CD4-positive, alpha-beta memory T cell (primary cell): ENCODE measurements around the gene TOPBP1. TPM values are rescaled to one million over a fixed set of nuclear protein-coding genes. Genes with fewer than 3 reads are reported as not detected.
A peak's percentile ranks its signal among the peaks of the same experiment; 100 is the strongest.

Experiments
- CTCF ChIA-PET: fragments of 350-600 bp; sonication (Branson Sonifier 250); formaldehyde crosslinking; loops from one replicate; lab custom pipeline; 2021; ENCODE audit warnings: inconsistent platforms; ENCODE audit not compliant: partially characterized antibody; lab: Charles Lee
- POLR2A ChIA-PET: fragments of 350-600 bp; sonication (Branson Sonifier 250); formaldehyde crosslinking; loops from one replicate; lab custom pipeline; 2021; ENCODE audit not compliant: partially characterized antibody; lab: Charles Lee
- DNase-seq, 5 donors: peaks; one replicate each; pipeline versions ENCODE4 v3.0.0 to v3.0.0-alpha.2; 2020 to 2022; ENCODE audit warnings: mixed read lengths in 1 of 5
- H3K27ac ChIP-seq: one replicate; pipeline ENCODE4 v1.7.0; 2013; ENCODE audit warnings: low read depth, low read length
- H3K27me3 ChIP-seq: 2 replicates; pipeline ENCODE4 v1.7.0; 2013; ENCODE audit warnings: mild to moderate bottlenecking, low read length, moderate library complexity; ENCODE audit not compliant: insufficient read depth
- H3K36me3 ChIP-seq: 2 replicates; pipeline ENCODE4 v1.7.0; 2013; ENCODE audit warnings: mild to moderate bottlenecking, low read length, moderate library complexity; ENCODE audit not compliant: insufficient read depth
- H3K4me1 ChIP-seq: 2 replicates; pipeline ENCODE4 v1.7.0; 2013; ENCODE audit warnings: mild to moderate bottlenecking, low read length, moderate library complexity; ENCODE audit not compliant: insufficient read depth
- H3K4me3 ChIP-seq, 2 donors: one replicate each; pipeline ENCODE4 v1.7.0; 2013; ENCODE audit warnings: low read length in 2 of 2, mild to moderate bottlenecking in 1 of 2
- H3K9me3 ChIP-seq, 2 donors: one replicate each; pipeline ENCODE4 v1.7.0; 2013; ENCODE audit warnings: low read length in 2 of 2, control low read depth in 1 of 2; ENCODE audit not compliant: control insufficient read depth in 1 of 2
- H3K27ac Mint-ChIP-seq, 7 donors: one replicate each; pipeline ENCODE4 v1.8.0; 2020 to 2021; ENCODE audit warnings: mixed read lengths in 7 of 7, mild to moderate bottlenecking in 6 of 7, inconsistent platforms in 3 of 7, moderate library complexity in 3 of 7
- H3K27me3 Mint-ChIP-seq, 2 donors: one replicate each; pipeline ENCODE4 v1.8.0; 2020 to 2021; ENCODE audit warnings: mixed read lengths in 2 of 2
- H3K36me3 Mint-ChIP-seq, 2 donors: one replicate each; pipeline ENCODE4 v1.8.0; 2020 to 2021; ENCODE audit warnings: mixed read lengths in 2 of 2, inconsistent platforms in 1 of 2, mild to moderate bottlenecking in 1 of 2
- H3K4me1 Mint-ChIP-seq, 4 donors: one replicate each; pipeline ENCODE4 v1.8.0; 2020 to 2021; ENCODE audit warnings: mixed read lengths in 4 of 4, mild to moderate bottlenecking in 1 of 4
- H3K4me3 Mint-ChIP-seq, 8 donors: one replicate each; pipeline ENCODE4 v1.8.0; 2020 to 2021; ENCODE audit warnings: mixed read lengths in 8 of 8, mild to moderate bottlenecking in 7 of 8, moderate library complexity in 6 of 8, inconsistent platforms in 3 of 8
- H3K9me3 Mint-ChIP-seq, 8 donors: one replicate each; pipeline ENCODE4 v1.8.0; 2020 to 2021; ENCODE audit warnings: mixed read lengths in 8 of 8, mild to moderate bottlenecking in 5 of 8, inconsistent platforms in 3 of 8, moderate library complexity in 1 of 8
- intact Hi-C: fragments of 100-400 bp; cut with micrococcal nuclease; formaldehyde crosslinking; loops from one replicate; pipeline ENCODE4 v1.15.1; 2023
- polyA plus RNA-seq, 2 donors: library from polyadenylated mRNA; unstranded; fragments of 300-500 nt; fragmentation: Illumina TruSeq; gene quantifications; one replicate each; pipeline ENCODE4 v1.2.3, GENCODE V29; 2021
- total RNA-seq, 2 experiments: library from RNA; stranded (reverse); gene quantifications; one replicate each; pipeline ENCODE4 v1.2.3, GENCODE V29; 2021

The TOPBP1 gene
- total RNA-seq (10 to 100 TPM; 42.0 to 43.2 TPM), polyA plus RNA-seq (10 to 100 TPM in 1 of 2 donors, 1 to 10 TPM in 1; 6.1 to 13.0 TPM)

DNA sequence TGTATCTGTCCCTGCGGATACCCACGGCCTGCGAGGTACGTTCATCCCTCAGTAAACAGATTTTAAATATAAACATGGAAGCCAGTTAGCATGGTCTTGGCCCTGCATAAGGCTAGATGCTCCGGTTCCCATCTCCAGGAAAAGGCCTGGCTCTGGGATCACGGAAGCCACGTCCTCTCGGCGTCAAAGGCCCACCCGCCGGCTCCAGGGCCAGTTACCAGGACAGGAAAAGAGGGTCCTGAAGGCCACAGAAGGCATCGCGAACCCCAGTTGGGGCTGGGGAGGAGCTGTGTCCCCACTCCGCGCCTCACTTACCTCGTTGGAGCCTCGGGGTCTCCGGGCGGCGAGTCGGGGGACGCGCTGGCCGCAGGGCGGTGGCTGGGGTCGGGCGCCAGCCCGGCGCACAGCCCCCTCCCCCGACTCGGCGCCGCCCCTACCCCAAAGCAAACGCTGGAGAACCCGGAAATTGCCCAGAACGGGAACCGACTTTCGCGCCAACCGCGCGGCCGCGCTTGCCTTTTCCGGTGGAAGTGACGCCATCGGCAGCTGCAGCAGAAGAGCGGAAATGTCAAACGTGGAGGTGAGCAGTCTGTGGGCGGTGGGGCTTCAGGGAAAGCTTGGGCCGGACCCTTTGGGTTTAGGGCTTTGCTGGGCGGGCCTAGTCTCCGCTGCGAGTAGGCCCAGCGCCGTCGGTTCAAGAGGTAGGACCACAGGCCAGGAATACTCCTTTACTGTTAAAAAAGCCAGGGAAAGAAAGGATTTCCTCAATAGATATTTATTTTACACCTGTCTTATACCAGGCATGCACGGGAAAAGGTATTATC, at the start of gene TOPBP1:
TOPBP1 (minus strand) TSS at position 488 of the 824 bp plus-strand sequence. CDS start 814 bp downstream, outside the sequence.
- intact Hi-C loops = loop anchor here (1.0 to 5.0 kb wide), 5 partner anchors 88 to 935 kb away; partner anchors contain the start of genes ANAPC13, CDV3, CEP63 and SRPRB
- H3K36me3 Mint-ChIP-seq = peaks cover 9 to 35% of the 10 kb centered on the region in 2 donors
- no peaks in the 10 kb centered on the region for H3K9me3 Mint-ChIP-seq
- H3K27ac Mint-ChIP-seq = peak within 1 kb of the TSS; percentile 98 to 99 (median 99)
- ChIA-PET POLR2A (interaction anchor here (1.3 to 2.9 kb wide), 3 partner anchors 87 to 171 kb away, joined by 5 to 16 read pairs (median 10); partner anchors contain the start of gene CDV3), CTCF (interaction anchor here (0.7 kb wide), 1 partner anchor 173 kb away, joined by 3 read pairs; no protein-coding TSS in a partner anchor)
- peaks cover under 1% of the 10 kb centered on the region for H3K36me3 ChIP-seq
- peak; percentile 81 to 90 (median 85) for DNase-seq
- no peaks in the 10 kb centered on the region for H3K9me3 ChIP-seq
- peaks cover 32% of the 10 kb centered on the region for H3K4me1 ChIP-seq
- H3K27me3 Mint-ChIP-seq = no peaks in the 10 kb centered on the region
- peak within 1 kb of the TSS; percentile 98 to 99 (median 98) for H3K4me3 Mint-ChIP-seq
- H3K27me3 ChIP-seq = no peaks in the 10 kb centered on the region
- peaks cover 29 to 52% (median 40%) of the 10 kb centered on the region in 4 donors for H3K4me1 Mint-ChIP-seq
- H3K4me3 ChIP-seq = peak within 1 kb of the TSS; percentile 78 to 99
- peak within 1 kb of the TSS; percentile 81 for H3K27ac ChIP-seq

GRCh38 chr3:133711013-133711412, 49.3 kb upstream of the TOPBP1 start:
- H3K9me3 Mint-ChIP-seq = peaks cover 0 to 2% (median 0%) of the 10 kb centered on the region in 8 donors
- no peaks in the 10 kb centered on the region for H3K36me3 Mint-ChIP-seq
- H3K27ac ChIP-seq = no peak overlapping the region
- CTCF ChIA-PET = no interaction called here
- no peaks in the 10 kb centered on the region for H3K9me3 ChIP-seq
- no peak overlapping the region for H3K27ac Mint-ChIP-seq
- no peak for DNase-seq
- no peak overlapping the region for H3K4me3 ChIP-seq
- H3K4me3 Mint-ChIP-seq = no peak overlapping the region
- no peaks in the 10 kb centered on the region for H3K4me1 Mint-ChIP-seq
- intact Hi-C loops = no loop called here
- H3K27me3 Mint-ChIP-seq = peaks cover 5 to 14% of the 10 kb centered on the region in 2 donors
- no peaks in the 10 kb centered on the region for H3K4me1 ChIP-seq
- H3K36me3 ChIP-seq = no peaks in the 10 kb centered on the region
- H3K27me3 ChIP-seq = no peaks in the 10 kb centered on the region
- POLR2A ChIA-PET = no interaction called here

GRCh38 chr3:133709139-133709750, 47.5 kb upstream of the TOPBP1 start:
- Histone ChIP-seq H3K27me3 (no peaks in the 10 kb centered on the region), H3K4me3 (no peak overlapping the region), H3K36me3 (no peaks in the 10 kb centered on the region), H3K27ac (no peak overlapping the region), H3K4me1 (no peaks in the 10 kb centered on the region), H3K9me3 (no peaks in the 10 kb centered on the region)
- Mint-ChIP-seq H3K4me3 (no peak overlapping the region), H3K27ac (no peak overlapping the region), H3K27me3 (peaks cover 7 to 14% of the 10 kb centered on the region in 2 donors), H3K4me1 (no peaks in the 10 kb centered on the region), H3K9me3 (peaks cover 0 to 2% (median 0%) of the 10 kb centered on the region in 8 donors), H3K36me3 (no peaks in the 10 kb centered on the region)
- POLR2A ChIA-PET = no interaction called here
- CTCF ChIA-PET = no interaction called here
- intact Hi-C loops = no loop called here
- DNase-seq = no peak

GRCh38 chr3:133706033-133706432, 44.3 kb upstream of the TOPBP1 start:
- Mint-ChIP-seq H3K4me1 (no peaks in the 10 kb centered on the region), H3K27ac (no peak overlapping the region), H3K9me3 (no peaks in the 10 kb centered on the region), H3K36me3 (no peaks in the 10 kb centered on the region), H3K27me3 (peaks cover 9 to 14% of the 10 kb centered on the region in 2 donors), H3K4me3 (no peak overlapping the region)
- intact Hi-C loops = no loop called here
- POLR2A ChIA-PET = no interaction called here
- Histone ChIP-seq H3K36me3 (no peaks in the 10 kb centered on the region), H3K4me3 (no peak overlapping the region), H3K27me3 (no peaks in the 10 kb centered on the region), H3K4me1 (no peaks in the 10 kb centered on the region), H3K9me3 (no peaks in the 10 kb centered on the region), H3K27ac (no peak overlapping the region)
- CTCF ChIA-PET = no interaction called here
- no peak for DNase-seq

DNA sequence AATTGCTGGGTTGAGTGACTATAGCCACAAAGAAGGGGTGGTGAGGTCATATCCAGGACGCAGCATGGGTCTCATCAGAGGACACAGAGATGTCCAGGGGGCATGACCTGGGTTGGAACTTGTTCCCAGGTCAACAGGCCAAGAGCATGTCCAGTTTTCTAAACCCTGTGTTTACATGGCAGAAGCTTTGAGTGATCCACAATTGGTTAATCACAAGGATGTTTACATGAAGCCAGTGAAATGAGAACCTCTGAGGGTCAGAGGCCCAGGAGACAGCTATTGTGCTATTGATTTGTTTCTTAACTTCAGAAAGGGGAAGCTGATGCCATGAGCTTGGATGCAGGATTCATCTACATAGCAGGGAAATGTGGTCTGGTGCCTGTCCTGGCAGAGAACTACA, 42.2 kb upstream of the TOPBP1 start:
- H3K36me3 ChIP-seq = no peaks in the 10 kb centered on the region
- H3K27ac ChIP-seq = no peak overlapping the region
- no peaks in the 10 kb centered on the region for H3K36me3 Mint-ChIP-seq
- no peak overlapping the region for H3K27ac Mint-ChIP-seq
- no peaks in the 10 kb centered on the region for H3K4me1 ChIP-seq
- H3K4me3 Mint-ChIP-seq = no peak overlapping the region
- ChIA-PET CTCF (no interaction called here), POLR2A (no interaction called here)
- no peaks in the 10 kb centered on the region for H3K4me1 Mint-ChIP-seq
- H3K4me3 ChIP-seq = no peak overlapping the region
- DNase-seq = no peak
- H3K27me3 ChIP-seq = no peaks in the 10 kb centered on the region
- peaks cover 9 to 12% of the 10 kb centered on the region in 2 donors for H3K27me3 Mint-ChIP-seq
- intact Hi-C loops = no loop called here
- no peaks in the 10 kb centered on the region for H3K9me3 ChIP-seq
- H3K9me3 Mint-ChIP-seq = no peaks in the 10 kb centered on the region

GRCh38 chr3:133701435-133702358, 40.0 kb upstream of the TOPBP1 start:
- no peaks in the 10 kb centered on the region for H3K4me1 ChIP-seq
- H3K27me3 ChIP-seq = no peaks in the 10 kb centered on the region
- H3K27ac ChIP-seq = no peak overlapping the region
- Mint-ChIP-seq H3K4me3 (no peak overlapping the region), H3K9me3 (peaks cover 0 to 3% (median 0%) of the 10 kb centered on the region in 8 donors), H3K4me1 (no peaks in the 10 kb centered on the region), H3K36me3 (no peaks in the 10 kb centered on the region), H3K27ac (no peak overlapping the region), H3K27me3 (peaks cover 5% of the 10 kb centered on the region in 2 donors)
- no peaks in the 10 kb centered on the region for H3K9me3 ChIP-seq
- CTCF ChIA-PET = no interaction called here
- H3K36me3 ChIP-seq = no peaks in the 10 kb centered on the region
- intact Hi-C loops = no loop called here
- no peak overlapping the region for H3K4me3 ChIP-seq
- DNase-seq = no peak
- POLR2A ChIA-PET = no interaction called here
